8988T (cell line): ENCODE results near the gene ISG20L2.

Source experiments
- DNase-seq: peaks from one replicate; pipeline ENCODE4 v3.0.0; 2011

ISG20L2 gene

DNA sequence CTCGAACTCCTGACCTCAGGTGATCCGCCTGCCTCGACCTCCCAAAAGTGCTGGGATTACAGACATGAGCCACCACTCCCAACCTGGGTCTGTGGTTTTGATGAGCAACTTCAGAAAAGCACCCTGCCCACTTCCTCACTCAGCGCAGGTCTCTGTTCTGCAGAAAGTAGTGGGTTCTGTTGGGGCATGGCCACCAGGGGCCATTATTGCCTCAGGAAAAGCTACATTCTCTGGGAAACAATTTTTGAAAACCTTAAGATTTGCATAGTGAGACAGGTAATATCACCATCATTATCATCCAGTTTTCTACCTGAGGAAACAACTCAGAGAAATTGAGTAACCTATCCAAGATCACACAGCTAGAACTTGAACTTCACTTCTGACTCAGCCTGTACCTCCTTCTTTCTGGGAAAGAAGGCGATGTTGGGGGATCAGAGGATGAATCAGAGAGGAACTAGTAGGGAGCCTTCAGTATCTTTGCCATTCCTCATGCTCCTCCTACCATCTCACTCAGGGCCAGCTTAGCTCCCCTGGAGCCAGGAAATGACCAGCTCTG, 44.3 kb downstream of the ISG20L2 start:
- DNase-seq = no peak

DNA sequence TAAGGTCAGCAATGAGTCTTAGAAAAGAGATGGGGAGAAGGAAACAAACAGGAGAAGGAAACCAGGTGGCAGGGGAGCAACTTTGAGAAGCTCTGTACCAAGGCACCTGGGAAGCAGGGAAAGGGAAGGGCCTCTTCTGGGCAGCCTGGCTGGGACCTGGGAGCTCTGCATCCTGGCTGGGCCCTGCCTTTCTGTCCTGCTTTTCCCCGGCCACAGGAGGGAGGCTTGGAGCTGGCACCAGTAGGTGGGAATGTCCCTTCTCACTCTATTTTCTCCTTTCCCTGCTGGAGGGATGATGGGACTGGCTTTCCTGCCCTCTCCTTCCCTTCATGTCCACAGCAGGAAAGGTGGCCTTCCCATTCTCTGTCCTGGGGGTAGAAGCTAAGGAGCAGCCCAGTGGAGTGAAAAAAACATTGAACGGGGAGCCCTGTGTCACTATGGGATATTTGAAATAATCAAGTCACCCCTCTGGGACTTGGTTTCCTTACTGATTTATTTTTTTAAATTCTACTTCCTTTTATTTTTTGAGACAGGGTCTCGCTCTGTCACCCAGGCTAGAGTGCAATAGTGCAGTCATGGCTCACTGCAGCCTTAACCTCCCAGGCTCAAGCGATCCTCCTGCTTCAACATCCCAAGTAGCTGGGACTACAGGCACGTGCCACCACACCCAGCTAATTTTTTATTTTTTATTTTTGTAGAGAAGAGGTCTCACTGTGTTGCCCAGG, 46.2 kb downstream of the ISG20L2 start:
- DNase-seq = no peak

DNA sequence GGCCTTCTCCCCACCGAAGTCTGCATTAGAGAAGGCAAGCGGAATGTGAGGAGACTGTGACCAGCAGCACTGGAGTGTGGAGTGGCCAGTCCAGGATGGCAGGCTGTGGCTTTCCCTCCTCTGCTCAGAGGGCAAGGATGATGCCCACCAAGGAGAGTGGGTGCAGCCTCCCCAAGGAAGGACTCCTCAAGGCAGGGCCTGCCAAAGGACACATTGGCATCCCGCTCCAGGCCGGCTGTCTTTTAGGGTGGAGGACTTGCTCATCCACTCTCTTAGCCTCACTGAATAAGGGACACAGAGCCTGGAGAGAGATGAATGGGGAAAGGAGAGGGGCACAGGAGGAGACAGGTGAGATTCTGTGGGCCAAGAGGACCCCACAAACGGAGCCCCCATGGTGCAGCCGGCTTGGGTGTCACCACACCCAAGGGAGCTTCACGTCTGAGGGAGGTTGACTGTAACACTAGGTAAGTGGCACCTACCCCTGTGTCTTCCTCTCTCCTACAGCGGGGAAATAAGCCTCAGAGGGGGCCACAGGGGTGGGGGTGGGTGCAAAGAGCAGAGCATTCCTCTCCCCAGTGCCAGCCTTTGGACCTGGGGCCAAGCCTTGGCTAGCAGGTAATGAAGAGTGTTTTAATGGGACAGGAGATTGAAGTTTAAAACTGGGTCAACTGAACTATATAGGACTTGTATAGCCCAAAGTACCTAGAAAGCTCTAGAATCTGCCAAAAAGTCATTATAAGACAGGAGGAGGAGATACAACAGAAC, 47.2 kb downstream of the ISG20L2 start:
- no peak for DNase-seq

DNA sequence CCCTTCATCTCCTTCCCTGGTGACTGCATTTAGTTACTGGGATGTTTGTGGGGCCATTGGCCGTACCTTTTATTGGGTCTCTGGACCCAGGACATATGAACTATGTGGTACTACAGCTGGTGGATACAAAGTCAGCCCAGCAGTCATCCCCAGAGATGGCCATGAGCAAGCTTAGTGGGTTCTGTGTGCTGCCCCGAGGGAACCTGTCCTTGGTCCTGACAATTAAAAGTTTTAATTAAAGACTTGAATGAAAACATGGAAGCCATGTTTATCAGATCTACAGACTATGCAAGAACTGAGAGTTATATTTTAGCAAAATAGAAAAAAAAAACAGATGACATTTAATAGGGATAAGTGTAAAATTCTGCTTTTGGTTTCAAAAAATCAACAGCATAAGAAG, 48.5 kb downstream of the ISG20L2 start:
- DNase-seq = no peak

DNA sequence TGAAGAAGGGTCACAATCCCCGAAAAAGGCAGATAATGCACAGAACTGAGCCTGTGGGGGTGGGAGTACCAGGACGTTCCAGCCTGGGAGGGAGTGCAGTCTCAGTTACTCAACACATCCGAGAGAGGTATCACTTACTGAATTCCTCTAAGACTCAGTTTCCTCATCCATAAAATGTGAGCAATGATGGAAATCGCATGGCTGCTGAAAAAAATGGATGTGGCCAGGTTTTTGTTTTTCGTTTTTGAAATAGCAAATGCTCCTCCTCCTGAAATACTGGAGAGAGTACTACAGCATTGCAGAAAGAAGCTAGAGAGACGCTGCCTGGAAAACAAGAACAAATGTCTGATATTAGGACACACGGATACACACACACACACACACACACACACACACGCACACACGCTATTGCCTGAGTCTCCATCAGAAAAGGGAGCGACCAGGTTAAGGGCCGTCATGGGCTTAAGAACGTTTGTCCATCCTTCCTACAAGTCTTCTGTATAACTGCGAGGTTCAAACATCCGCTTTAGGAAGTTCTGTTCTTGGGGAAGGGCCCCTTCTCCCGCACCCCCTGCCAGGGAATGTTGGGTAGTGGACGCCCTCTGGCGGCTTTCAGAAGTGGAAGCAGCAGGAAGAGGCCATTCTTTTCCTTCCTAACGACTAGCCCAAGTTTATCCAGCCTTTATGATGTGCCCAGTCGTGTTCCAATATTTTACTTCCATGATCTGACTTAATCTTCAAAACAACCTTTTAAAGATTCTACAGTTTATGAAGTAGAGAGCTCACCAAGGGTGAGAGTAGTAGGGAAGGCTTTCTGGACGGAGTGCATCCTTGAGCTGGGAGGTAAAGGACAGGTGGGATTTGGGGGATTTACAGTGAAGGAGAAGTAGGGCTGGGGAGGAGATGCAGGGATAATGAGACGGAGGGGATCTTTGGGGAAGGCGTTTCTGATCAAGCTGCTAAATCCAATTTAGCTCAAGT, 50.7 kb downstream of the ISG20L2 start:
- peak; percentile 89 for DNase-seq

DNA sequence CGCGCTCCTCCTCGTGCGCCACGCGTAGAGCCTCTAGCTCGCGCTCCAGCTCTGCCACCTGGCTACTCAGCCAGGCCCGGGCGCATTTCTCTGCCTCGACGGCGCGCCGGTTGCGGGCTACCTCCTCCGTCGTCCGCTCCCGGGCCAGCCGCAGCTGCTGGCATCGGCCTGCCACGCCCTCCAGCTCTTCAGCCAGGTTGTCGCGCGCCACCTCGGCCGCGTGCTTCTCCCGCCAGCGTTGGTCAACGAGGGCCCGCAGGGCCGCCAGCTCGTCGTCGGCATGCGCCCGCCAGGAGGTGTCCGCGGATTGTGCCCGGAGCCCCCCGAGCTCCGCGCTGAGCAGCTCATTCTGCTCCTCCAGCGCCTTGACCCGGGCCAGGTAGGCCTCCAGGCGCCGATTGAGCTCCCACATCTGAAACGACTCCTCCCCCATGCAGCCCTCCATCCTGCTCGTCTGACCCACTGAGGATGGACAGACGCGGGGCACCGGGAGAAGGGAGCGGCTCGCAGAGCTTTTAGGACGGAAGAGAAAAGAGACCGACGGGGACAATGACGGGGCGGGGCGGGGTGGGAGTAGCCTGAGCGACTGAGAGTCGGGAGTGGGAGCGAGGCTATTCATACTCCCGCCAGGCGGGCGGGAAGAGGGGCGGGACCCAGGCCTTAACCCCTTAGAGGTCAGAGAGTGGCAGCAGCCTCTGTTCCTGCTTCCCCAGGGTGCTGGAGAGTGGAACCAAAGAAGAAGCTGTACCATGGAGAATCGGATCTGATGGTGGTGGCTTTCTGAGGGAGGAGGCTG, 51.5 kb downstream of the ISG20L2 start, which contains the start of gene NES:
NES (minus strand) TSS at position 588 of the 796 bp plus-strand sequence; CDS start at position 445, 143 bp downstream.
- DNase-seq = no peak

DNA sequence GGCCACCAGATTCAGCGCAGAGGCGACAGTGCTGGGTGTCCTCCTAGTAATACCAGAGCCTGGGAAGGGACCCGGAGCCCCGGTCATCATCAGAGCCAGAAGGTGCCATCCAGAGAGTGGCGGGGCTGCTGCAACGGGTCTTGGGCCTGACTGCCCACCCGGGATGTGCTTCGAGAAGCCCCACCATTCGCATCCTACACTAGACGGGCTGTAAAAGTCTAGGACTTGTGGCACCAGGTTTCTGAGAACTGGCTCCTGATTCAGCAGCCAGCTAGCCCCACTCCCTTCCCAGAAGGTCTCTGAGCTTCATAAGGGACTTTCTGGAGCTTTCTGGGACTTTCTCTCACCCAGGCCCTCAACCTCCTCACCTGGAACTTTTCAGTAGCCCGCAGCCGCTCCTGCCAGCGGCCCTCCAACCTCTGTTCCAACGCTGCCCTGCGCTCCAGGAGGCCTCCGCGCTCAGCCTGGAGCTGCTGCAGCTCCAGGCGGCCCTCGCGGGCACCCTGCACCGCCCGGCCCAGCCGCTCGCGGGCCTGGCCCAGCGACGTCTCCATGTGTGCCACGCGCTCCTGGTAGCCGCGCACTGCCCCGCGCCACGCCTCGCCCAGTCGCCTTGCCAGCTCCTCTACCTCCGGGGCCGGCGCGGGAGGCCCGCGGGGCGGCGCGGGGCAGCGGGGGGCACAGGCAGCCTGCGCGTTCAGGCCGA, 52.3 kb downstream of the ISG20L2 start:
- no peak for DNase-seq

DNA sequence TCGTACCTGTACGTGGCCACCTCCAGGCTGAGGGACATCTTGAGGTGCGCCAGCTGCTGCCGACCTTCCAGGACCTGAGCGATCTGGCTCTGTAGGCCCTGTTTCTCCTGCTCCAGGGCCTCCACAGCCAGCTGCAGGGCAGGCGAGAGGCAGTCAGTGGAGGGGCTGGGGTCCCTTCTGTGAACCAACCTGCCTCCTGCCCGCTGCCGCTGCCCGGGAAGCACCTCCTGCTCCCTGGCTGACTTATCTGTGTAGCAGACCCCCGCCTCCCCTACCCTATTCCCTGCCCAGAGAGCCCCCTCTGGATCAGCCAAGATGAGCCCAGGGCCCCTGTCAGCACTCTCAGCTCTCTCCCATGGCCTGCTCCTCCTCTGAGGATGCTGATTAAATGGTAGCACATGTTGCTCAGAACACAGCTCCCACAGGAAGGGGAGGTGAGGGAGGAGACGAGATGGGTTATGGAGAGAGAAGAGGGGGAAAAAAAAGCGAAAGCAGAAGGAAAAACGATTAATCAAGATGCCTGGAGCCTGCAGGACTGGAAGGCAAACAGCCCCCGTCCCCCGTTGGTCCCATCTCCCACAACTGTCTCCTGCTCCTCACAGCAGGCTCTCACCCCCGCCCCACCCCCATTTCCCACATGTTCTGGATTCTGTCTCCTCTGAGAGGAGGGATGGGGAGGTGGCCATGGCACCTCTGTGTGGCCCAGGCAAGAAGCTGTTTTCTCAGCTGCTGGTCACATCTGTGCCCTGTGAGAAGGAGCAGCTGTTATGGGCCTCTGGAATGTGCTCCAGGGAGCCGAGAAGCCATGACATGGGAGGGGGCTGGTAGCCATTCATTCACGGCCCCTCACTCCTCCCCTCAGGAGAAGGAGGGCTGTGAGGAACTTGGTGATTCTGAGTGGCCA, 53.1 kb downstream of the ISG20L2 start:
- DNase-seq = no peak

DNA sequence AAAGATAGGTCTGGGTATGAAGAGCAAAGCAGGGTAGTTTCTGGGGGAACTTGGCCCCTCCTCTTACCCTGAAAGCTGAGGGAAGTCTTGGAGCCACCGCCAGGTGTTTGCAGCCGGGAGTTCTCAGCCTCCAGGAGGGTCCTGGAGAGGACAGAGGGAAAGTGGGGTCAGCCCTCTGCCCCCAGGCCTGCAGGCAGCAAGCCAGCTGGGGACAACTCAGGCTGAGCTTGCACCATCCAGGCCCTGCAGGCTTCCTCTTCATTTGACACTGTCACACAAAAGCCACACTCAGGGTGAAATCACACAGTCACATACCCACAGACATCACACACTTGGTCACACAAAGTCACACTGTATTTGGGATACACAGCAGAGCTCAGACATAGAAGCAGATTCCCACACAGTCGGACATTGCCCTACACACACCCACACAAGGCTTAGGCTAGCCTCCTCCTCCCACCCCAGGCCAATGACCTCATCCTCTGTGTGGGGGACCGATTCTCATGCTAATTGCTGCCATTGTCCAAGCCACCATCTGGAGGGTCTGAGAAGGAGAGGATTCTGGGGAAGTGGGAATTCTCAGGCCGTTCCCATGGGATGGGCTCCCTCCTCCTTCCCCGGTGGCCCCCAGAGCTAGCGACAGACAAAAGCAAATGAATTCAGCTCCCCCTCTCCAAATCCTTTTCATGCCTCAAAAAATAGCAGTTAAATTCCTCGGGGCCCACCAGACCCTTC, 55.0 kb downstream of the ISG20L2 start:
- no peak for DNase-seq
